GM19043 (cell line): ENCODE results near the gene ERN1.
"Not testable (repeated sequence)": the region's sequence is repeated elsewhere in the genome, so short reads cannot be mapped to it uniquely, and the experiment has no call there.

Experiments used
- ATAC-seq: cut with Tn5 transposase; IDR thresholded peaks from one replicate; pipeline ENCODE4 v1.9.1; 2021; ENCODE audit warnings: low read depth; ENCODE audit not compliant: unreplicated experiment

Gene ERN1

GRCh38 chr17:64129765-64130558 lies at the start of gene ERN1:
Gene ERN1 (minus strand): TSS chr17:64130144. CDS start chr17:64130029, 115 bp downstream.
- ATAC-seq = peak; percentile 75

GRCh38 chr17:64179024-64179423 lies 49.1 kb upstream of the ERN1 start:
- not testable (repeated sequence) for ATAC-seq

GRCh38 chr17:64178011-64178825 lies 48.3 kb upstream of the ERN1 start:
- ATAC-seq = no peak

GRCh38 chr17:64177311-64178010 lies 47.5 kb upstream of the ERN1 start:
- ATAC-seq = no peak

GRCh38 chr17:64176556-64176955 lies 46.6 kb upstream of the ERN1 start:
- ATAC-seq = no peak

- no peak for ATAC-seq
These were observed 44.9 kb upstream of the ERN1 start for GRCh38 chr17:64174686-64175456.

GRCh38 chr17:64173646-64174045 lies 43.7 kb upstream of the ERN1 start:
- no peak for ATAC-seq

- ATAC-seq = no peak
These were observed 42.6 kb upstream of the ERN1 start for GRCh38 chr17:64172510-64172909.

- no peak for ATAC-seq
These were observed 41.1 kb upstream of the ERN1 start for GRCh38 chr17:64171041-64171440.

- ATAC-seq = no peak
These were observed 40.3 kb upstream of the ERN1 start for GRCh38 chr17:64170286-64170685.

GRCh38 chr17:64167666-64168065 lies 37.7 kb upstream of the ERN1 start:
- not testable (repeated sequence) for ATAC-seq

- no peak for ATAC-seq
These were observed 36.9 kb upstream of the ERN1 start for GRCh38 chr17:64166876-64167275.

- ATAC-seq = no peak
These were observed 35.4 kb upstream of the ERN1 start for GRCh38 chr17:64165347-64165746.

- no peak for ATAC-seq
These were observed 34.8 kb upstream of the ERN1 start for GRCh38 chr17:64164596-64165285.

- ATAC-seq = no peak
These were observed 33.5 kb upstream of the ERN1 start for GRCh38 chr17:64163468-64163867.

- ATAC-seq = no peak
These were observed 32.6 kb upstream of the ERN1 start for GRCh38 chr17:64162554-64162953.

GRCh38 chr17:64161380-64162176 lies 31.6 kb upstream of the ERN1 start:
- no peak for ATAC-seq

- ATAC-seq = no peak
These were observed 30.4 kb upstream of the ERN1 start for GRCh38 chr17:64160378-64160777.
